GM21786 (cell line): ENCODE measurements around the gene TMEM219.
"Not testable (repeated sequence)": the region's sequence is repeated elsewhere in the genome, so short reads cannot be mapped to it uniquely, and the experiment has no call there.

ENCODE experiments used
- ATAC-seq: cut with Tn5 transposase; IDR thresholded peaks from one replicate; pipeline ENCODE4 v1.9.1; 2021; ENCODE audit not compliant: unreplicated experiment

The TMEM219 gene

DNA sequence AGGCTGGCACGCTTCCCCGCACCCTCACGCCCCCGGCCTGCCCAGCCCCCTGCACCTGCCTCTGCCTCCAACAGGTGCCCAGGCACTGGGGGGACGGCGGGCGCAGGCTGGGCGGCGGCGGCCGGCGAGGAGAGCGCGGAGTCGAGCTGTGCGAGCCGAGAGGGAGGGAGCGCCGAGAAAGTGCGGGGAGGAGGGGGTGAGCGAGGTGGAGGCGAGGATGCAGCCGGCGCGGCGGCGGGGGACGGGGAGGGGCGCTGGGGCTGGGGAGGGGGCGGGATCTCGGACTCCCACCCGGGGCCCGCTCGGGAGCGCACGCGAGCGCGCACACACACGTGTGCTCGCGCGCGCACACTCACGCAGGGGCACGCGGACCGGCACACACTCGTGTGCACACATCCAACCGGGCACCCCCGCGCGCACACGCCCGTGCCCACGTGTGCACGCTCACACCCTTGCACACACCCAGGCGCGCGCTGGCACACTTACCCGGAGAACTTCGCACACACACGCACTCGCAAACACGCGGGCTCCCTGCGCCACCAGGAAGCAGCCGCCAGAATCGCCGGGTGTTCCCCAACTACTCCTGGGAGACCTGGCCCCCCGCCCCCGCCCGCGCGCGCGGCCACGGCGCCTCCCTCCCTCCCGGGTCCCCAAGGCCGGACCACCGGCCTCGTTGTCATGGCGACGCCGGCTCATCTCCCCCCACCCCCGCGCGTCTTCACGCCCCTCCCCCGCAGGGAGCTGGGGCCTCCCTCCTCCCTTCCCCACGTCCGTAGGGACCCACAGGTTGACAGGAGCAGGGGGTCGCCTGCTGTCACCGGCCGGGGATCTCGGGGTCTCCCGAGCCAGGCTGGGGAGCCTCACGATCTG, 49.2 kb downstream of the TMEM219 start, which contains the start of gene DOC2A:
DOC2A (minus strand) TSS at position 184 of the 870 bp plus-strand sequence. CDS start 805 bp downstream, outside the sequence.
- ATAC-seq: no peak

DNA sequence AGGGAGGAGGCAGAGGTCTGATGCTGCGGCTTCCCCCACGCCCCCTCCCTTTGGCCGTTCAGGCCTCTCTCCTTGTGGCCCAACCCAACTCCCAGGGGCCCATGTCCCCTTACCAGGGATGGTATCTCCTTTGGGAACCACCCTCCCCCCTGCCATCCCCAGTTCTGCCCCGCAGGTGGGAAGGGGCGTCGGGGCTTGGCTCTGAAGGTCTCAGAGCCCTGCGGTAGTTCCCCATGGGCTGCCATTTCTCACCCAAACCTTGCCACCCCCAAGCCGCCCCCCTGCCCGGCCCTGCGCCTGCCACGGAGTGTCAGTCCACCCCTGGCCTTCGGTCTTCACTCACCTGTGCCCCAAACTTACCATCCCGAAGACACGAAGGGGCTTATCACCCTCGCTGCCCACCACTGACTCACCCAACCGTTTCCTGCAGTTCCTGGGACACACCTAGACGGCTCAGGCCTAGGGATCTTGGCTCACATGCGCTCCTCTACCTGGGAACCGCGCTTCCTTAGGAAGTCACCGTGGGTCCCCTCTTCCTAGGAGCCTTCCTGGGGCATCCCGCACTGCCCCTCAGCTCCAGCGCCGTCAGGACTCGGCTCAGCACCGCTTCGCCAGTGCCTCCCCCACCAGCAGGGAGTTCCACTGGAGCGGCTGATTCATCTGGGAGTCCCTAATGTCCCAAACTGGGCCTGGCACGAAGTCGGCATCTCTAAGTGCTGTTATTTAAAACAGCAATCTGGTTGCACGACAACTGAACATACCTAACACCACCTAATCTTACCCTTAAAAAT, 50.0 kb downstream of the TMEM219 start:
- no peak for ATAC-seq

DNA sequence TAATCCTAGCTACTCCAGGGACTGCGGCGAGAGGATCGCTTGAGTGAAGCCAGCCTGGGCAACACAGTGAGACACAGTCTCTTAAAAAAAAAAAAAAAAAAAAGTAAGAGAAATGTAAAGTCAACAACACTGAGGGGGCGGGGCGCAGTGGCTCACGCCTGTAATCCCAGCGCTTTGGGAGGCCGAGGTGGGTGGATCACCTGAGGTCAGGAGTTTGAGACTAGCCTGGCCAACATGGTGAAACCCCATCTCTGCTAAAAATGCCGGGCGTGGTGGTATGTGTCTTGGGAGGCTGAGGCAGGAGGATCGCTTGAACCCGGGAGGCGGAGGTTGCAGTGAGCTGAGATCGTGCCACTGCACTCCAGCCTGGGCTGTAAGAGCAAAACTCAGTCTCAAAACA, 50.7 kb downstream of the TMEM219 start:
- not testable (repeated sequence) for ATAC-seq

DNA sequence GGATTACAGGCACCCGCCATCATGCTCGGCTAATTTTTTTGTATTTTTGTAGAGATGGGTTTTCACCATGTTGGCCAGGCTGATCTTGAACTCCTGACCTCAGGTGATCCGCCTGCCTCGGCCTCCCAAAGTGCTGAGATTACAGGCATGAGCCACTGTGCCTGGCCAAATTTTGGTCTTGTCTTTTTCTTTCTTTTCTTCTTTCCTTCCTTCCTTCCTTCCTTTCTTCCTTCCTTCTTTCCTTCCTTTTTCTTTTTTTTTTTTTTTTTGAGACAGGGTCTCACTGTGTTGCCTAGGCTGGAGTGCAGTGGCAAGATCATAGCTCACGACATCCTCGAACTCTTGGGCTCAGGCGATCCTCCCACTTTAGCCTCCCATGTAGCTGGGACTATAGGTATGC, 53.6 kb downstream of the TMEM219 start:
- not testable (repeated sequence) for ATAC-seq

DNA sequence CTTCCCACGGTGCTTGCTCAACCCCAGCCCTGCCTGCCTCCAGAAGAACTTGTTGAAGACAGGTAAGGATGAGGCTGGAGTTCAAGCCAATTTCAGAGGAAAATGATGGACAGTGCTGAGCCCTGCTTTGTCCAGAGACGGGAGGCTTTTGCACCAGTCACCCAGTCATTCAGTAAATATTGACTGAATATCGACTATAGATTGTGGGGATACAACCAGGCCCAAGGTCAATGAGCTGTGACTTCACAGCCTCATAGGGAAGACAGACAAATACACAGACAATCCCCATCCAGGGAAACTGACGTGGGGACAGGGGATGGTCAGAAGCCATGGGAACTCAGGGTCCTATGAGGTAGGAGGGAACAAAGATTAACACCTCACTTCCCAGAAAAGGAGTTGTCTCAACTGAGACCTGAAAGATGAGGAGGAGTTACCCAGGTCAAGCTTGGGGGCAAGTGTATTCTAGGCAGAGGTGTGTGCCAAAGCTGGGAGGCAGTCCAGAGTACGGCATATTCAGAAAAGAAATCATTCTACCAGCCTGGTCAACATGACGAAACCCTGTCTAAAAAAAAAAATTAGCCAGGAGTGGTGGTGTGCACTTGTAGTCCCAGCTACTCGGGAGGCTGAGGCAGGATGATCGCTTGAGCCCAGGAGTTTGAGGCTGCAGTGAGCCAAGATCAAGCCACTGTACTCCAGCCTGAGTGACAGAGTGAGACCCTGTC, 54.8 kb downstream of the TMEM219 start:
- ATAC-seq: no peak

DNA sequence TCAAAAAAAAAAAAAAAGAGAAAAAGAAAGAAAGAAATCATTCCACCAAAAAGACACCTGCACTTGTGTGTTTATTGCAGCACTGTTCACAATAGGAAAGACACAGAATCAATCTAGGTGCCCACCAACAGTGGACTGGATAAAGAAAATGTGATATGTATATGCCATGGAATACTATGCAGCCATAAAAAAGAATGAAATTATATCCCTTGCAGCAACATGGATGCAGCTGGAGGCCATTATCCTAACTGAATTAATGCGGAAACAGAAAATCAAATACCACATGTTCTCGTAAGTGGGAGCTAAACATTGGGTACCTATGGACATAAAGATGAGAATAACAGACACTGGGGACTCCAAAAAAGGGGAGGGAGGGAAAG, 55.4 kb downstream of the TMEM219 start:
- ATAC-seq: no peak

DNA sequence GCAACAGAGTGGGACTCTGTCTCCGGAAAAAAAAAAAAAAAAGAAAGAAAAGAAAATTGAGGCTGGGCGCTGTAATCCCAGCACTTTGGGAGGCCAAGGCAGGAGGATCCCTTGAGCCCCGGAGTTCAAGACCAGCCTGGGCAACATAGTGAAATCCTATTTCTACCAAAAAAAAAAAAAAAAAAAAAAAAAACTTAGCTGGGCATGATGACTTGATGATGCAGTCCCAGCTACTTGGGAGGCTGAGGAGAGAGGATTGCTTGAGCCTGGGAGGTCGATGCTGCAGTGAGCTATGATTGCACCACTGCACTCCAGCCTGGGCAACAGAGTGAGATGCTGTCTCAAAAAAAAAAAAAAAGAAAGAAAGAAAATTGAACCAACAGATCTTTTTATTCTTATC, 56.1 kb downstream of the TMEM219 start:
- ATAC-seq: not testable (repeated sequence)

DNA sequence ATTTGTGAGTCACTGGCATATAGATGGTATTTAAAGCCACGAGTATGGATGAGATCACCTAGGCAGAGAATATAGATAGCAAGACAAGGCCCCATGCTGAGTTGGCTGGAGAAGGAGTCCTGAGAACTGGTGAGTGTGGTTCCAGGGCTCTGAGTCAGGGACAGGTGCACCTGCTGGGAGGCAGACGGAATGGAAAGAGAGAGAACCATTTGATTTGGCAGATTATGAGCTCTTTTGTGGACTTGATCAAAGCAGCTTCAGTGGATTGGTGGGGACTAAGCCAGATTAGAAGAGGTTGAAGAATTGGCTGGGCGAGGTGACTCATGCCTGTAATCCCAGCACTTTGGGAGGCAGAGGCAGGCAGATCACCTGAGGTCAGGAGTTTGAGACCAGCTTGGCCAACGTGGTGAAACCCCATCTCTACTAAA, 56.9 kb downstream of the TMEM219 start:
- no peak for ATAC-seq
